ENCODE measurements around the gene CD3G.

CD3G gene

GRCh38 chr11:118321386-118322082 lies 22.6 kb upstream of the CD3G start:
- in situ Hi-C loops (cut with HindIII; ENCODE audit: low sequenced_read_pairs), result no loop called here
- TF ChIP-seq CTCF (IDR thresholded peaks at IDR 0.05; ENCODE audit: low read depth, low read length), result no peak
- no peak for DNase-seq (ENCODE audit: low read depth, low spot score)
- no peak overlapping the region for H3K4me3 ChIP-seq (ENCODE audit: low read depth, low read length)

- no peak overlapping the region for H3K4me3 ChIP-seq (ENCODE audit: low read depth, low read length)
- no peak for DNase-seq (ENCODE audit: low read depth, low spot score)
- no peak for TF ChIP-seq CTCF (IDR thresholded peaks at IDR 0.05; ENCODE audit: low read depth, low read length)
- in situ Hi-C loops (cut with HindIII; ENCODE audit: low sequenced_read_pairs), result no loop called here
Observed at GRCh38 chr11:118322721-118323120, 21.4 kb upstream of the CD3G start.

- TF ChIP-seq CTCF (IDR thresholded peaks at IDR 0.05; ENCODE audit: low read depth, low read length), result no peak
- no peak overlapping the region for H3K4me3 ChIP-seq (ENCODE audit: low read depth, low read length)
- DNase-seq (ENCODE audit: low read depth, low spot score), result no peak
- in situ Hi-C loops (cut with HindIII; ENCODE audit: low sequenced_read_pairs), result no loop called here
Observed at GRCh38 chr11:118325283-118325682, 18.9 kb upstream of the CD3G start.

- in situ Hi-C loops (cut with HindIII; ENCODE audit: low sequenced_read_pairs), result no loop called here
- no peak for DNase-seq (ENCODE audit: low read depth, low spot score)
- no peak overlapping the region for H3K4me3 ChIP-seq (ENCODE audit: low read depth, low read length)
- TF ChIP-seq CTCF (IDR thresholded peaks at IDR 0.05; ENCODE audit: low read depth, low read length), result no peak
Observed at GRCh38 chr11:118328745-118329144, 15.4 kb upstream of the CD3G start.

DNA sequence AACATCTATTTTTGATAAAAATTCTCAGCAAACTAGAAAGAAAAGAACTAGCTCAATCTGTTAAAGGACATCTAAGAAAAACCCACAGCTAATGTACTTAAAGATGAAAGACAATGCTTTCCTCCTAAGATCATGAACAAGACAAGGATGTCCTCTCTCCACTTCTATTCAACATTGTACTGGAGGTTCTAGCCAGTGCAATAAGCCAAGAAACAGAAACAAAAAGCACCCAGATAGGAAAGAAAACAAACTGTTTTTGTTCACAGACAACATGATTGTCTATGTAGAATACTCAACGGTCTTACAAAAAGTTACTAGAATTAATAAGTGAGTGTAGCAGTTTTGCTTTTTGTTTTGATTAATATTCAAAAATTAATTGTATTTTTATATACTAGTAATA lies 9.4 kb upstream of the CD3G start:
- in situ Hi-C loops (cut with HindIII; ENCODE audit: low sequenced_read_pairs), result no loop called here
- no peak for DNase-seq (ENCODE audit: low read depth, low spot score)
- no peak overlapping the region for H3K4me3 ChIP-seq (ENCODE audit: low read depth, low read length)
- no peak for TF ChIP-seq CTCF (IDR thresholded peaks at IDR 0.05; ENCODE audit: low read depth, low read length)

- no peak overlapping the region for H3K4me3 ChIP-seq (ENCODE audit: low read depth, low read length)
- in situ Hi-C loops (cut with HindIII; ENCODE audit: low sequenced_read_pairs), result no loop called here
- DNase-seq (ENCODE audit: low read depth, low spot score), result no peak
- TF ChIP-seq CTCF (IDR thresholded peaks at IDR 0.05; ENCODE audit: low read depth, low read length), result no peak
Observed at GRCh38 chr11:118338637-118339061, 5.5 kb upstream of the CD3G start.
